Choroid plexus epithelial cell (primary cell): ENCODE data around the gene ARHGAP24.
A peak's percentile ranks its signal among the peaks of the same experiment; 100 is the strongest.

ENCODE experiments used
- DNase-seq: peaks from one replicate; pipeline ENCODE4 v3.0.0-alpha.2; 2010; ENCODE audit warnings: low read depth
- H3K4me3 ChIP-seq: 2 replicates; pipeline ENCODE4 v1.5.1; 2011; ENCODE audit warnings: low read depth, mild to moderate bottlenecking, control low read depth, low read length, moderate library complexity
- CTCF ChIP-seq: conservative IDR thresholded peaks from 2 replicates; pipeline ENCODE4 v1.5.1; 2011; ENCODE audit warnings: low read depth, mild to moderate bottlenecking, control low read depth, inconsistent platforms, low read length, moderate library complexity

ARHGAP24 gene

GRCh38 chr4:85673540-85673939, 198.6 kb downstream of the ARHGAP24 start:
- no peak for DNase-seq
- no peak overlapping the region for H3K4me3 ChIP-seq
- no peak for TF ChIP-seq CTCF

GRCh38 chr4:85675076-85676049, 200.4 kb downstream of the ARHGAP24 start:
- no peak for TF ChIP-seq CTCF
- no peak for DNase-seq
- no peak overlapping the region for H3K4me3 ChIP-seq

- DNase-seq: no peak
- no peak for TF ChIP-seq CTCF
- H3K4me3 ChIP-seq: no peak overlapping the region
These were observed 201.1 kb downstream of the ARHGAP24 start for GRCh38 chr4:85676050-85676425.

- no peak for TF ChIP-seq CTCF
- H3K4me3 ChIP-seq: no peak overlapping the region
- peak; percentile 28 for DNase-seq
These were observed 202.1 kb downstream of the ARHGAP24 start for GRCh38 chr4:85676850-85677590.

GRCh38 chr4:85681221-85681657, 206.3 kb downstream of the ARHGAP24 start:
- TF ChIP-seq CTCF: no peak
- no peak overlapping the region for H3K4me3 ChIP-seq

GRCh38 chr4:85681921-85682320, 207.0 kb downstream of the ARHGAP24 start:
- no peak for DNase-seq
- H3K4me3 ChIP-seq: no peak overlapping the region
- TF ChIP-seq CTCF: no peak

More at GRCh38 chr4:85681221-85681657, 206.3 kb downstream of the ARHGAP24 start:
- DNase-seq: peak; percentile 99
